H54 (cell line): Measurements from ENCODE around the gene DYNC2H1.

Source experiments
- DNase-seq: peaks from one replicate; pipeline ENCODE4 v3.0.0; 2011; ENCODE audit warnings: low spot score, mixed read lengths; ENCODE audit not compliant: insufficient read length
- FAIRE-seq: peaks from 3 replicates; lab custom pipeline; 2011; peaks lifted over from hg19 to GRCh38; lab: Jason Lieb, UNC
- POLR2A ChIP-seq: IDR thresholded peaks from 2 replicates; pipeline ENCODE4 v1.6.1; 2011; ENCODE audit warnings: low read depth, mild to moderate bottlenecking, low read length

DYNC2H1 gene

DNA sequence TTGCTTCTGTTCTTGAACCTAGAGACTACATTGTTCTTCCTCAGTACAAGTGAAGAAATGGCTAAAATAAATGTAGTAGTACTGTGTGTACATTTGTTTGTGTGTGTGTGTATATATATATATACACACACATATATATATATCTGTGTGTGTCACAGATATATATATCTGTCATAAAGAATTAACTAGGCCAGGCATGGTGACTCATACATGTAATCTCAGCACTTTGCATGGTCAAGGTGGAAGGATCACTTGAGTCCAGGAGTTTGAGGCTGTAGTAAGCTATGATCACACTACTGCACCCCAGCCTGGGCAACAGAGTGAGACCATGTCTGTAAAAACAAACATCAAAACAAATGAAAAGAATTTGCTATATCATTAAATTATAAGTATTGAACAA, 164.8 kb downstream of the DYNC2H1 start:
- TF ChIP-seq POLR2A, result no peak
- FAIRE-seq (no peak), DNase-seq (no peak)

DNA sequence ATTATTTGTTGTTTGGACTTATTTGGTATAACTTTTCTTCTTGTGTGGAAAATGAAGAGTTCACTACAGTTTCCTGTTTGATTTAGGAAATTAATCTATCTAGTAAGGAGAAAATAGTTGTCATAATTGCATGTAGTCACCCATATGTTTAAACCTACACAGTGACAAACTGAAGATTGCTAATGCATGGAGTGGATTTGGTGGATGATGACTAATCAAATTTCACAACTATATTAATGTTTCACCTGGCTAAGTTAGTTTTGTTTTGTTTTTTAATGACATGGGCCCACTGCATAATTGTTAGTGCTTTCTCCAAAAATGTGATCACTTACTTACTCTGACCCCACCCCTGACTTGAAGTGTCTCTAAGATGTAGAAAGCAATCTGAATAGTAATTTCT, 170.6 kb downstream of the DYNC2H1 start:
- TF ChIP-seq POLR2A, result no peak
- no peak for FAIRE-seq
- no peak for DNase-seq

DNA sequence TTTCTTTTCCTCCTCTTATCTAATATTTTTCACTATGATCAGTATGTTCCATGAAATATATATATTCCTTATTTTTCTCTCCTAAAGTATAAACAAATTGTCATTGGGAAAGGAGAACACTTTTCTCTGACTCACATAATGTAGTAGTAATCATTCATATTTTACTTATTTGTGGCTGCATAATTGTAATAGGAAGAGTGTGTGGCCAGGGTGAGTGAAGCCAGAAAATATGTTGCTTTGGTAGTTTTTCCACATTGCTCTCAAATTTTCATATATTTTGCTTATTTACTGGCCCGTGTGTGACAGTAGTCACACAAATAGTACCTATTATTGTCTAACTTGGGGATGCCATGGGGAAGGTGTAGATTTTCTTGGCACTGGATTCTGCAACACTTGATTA, 172.1 kb downstream of the DYNC2H1 start:
- TF ChIP-seq POLR2A, result no peak
- DNase-seq (no peak), FAIRE-seq (no peak)

DNA sequence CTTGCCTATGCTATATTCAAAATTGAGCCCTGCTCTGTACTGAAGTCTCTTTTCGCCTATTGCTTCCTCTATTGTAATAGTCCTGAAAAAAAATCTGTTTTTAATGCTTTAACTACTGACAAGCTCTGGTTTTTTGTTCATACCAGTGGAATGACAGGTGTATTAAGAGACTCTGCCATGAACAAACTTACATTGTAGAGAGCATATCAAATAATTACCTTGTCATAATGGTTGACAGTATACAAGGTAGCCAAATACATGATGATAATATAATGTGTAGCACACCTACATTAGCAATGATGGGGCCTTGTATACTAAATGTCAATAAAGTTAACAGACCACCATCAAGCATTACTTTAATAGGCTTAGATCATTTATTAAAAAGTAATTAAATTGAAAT, 175.0 kb downstream of the DYNC2H1 start:
- DNase-seq (no peak), FAIRE-seq (no peak)
- TF ChIP-seq POLR2A, result no peak

DNA sequence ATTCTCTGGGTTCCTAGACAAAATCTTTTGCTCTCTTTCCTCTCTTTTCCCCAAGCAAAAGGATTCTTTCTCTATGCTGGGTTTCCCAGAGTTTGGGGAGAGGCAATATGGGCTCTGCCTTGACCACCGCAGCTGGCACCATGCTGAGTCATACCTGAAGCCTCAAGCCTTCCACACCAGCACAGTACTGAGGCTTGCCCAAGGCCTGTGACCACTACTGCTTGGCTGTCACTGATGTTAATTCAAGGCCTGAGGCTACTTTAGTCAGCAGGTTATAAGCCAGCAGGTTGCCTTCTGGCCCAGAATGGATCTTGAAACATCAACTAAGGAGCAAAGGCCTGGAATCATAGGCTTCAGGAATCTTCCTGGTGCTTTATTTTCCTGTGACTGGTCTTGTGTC, 185.3 kb downstream of the DYNC2H1 start:
- TF ChIP-seq POLR2A, result no peak
- FAIRE-seq (no peak), DNase-seq (no peak)

DNA sequence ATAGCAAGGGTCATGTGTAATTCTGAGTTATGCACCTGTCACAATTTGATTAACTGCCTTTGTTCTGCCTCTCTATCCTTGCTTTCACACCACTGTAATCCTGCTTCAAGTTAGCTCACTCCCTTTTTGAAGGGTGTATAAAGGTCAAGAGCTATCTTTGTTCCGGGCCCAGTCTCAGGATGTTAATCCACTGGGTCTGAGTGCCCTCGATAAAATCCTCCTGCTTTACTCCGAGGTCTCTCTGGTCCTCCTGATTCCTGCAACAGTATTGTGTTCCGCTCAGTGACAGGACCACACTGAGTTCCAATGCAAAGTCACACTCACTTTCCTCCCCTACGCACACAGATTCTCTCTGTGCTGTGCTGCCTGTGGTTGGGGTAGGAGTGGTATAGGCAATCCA, 186.5 kb downstream of the DYNC2H1 start:
- no peak for TF ChIP-seq POLR2A
- DNase-seq, result no peak
- FAIRE-seq, result no peak

DNA sequence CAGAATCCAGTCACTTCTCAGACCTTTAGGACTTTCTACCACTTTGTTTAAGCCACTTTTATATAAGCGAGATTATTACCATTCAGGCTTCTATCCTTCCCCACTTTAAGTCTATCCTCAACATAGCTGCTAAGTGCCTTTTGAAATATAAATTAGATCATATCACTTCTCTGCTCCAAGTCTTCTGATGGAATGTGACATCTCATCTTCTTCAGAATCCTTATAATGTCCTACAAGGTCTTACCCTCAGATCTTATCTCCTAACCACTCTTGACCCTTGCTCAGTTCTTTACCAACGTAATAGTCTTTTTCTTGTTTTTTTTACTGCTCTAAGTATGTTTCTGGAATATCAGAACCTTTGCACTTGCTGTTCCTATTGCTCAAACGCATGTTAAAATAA, 188.7 kb downstream of the DYNC2H1 start:
- DNase-seq (no peak), FAIRE-seq (no peak)
- TF ChIP-seq POLR2A, result no peak

DNA sequence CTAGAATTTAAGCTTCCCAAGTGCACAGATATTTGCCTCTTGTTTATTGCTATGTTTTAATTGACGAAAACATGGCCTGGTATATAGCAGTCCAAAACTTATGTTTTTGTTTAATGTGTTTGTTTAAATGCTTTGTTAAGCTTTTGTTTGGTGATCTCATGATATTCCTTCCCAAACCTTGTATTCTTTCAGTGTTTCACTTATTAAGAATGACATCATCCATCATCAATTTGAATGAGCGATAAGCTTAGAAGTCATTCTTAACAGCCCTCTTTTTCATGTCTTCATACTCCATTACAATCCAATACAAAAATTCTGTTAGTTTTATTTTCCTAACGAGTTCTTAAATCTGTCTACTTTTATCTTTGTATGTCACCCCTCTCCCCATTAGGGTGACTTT, 206.0 kb downstream of the DYNC2H1 start:
- TF ChIP-seq POLR2A, result no peak
- no peak for FAIRE-seq
- DNase-seq, result no peak

DNA sequence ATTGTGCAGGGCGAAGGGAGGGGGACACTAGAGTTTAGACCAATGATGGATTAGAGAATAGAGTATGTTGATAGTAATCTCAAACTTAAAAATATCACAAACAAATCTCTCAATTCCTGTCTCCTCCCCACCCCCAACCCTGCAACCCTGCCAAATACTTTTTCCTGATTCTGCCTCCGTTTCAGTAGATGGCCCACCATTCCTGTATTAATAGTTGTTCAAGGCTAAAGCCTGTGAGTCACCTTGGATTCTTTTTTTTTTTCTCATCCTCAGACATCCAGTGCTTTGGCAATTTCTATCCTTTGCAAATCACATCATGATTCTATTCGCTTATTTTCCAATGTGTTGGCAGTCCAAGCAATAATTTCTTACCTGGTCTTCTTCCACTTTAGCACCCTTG, 207.9 kb downstream of the DYNC2H1 start:
- no peak for DNase-seq
- TF ChIP-seq POLR2A, result no peak
- FAIRE-seq, result no peak

DNA sequence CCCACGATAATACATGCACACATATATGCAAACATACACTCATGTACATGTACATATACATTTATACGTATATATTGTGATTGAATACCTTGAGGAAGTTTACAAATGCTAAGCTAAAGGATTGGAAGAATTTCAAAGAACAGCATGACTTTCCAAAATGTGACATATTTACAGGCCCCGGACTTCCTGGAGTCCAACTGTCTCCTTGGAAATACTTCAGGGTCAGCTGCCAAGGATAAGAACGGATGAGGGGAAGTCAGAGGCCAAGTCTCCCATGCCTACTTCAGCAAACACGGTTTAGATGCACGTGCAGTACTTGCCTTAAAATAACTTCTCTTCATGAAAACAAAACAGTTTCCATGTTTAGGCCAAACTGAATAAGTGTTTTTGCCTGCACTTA, 213.6 kb downstream of the DYNC2H1 start:
- no peak for TF ChIP-seq POLR2A
- DNase-seq, result no peak
- no peak for FAIRE-seq

DNA sequence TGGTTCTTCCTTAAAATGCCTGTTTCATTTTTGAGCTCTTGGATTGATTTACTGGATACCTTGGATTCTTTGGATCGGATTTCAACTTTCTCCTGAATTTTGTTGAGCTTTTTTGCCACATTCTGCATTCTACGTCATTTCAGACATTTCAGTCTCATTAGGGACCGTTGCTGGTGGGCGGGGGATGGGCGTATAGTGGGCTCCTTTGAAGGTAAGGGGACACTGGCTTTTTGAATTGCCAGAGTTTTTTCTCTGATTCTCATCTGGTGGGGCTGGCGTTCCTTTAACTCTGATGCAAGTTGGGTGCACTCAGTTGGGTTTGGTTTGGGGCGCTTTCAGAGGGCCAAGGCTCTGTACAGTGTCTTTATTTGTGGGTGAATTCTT, 216.5 kb downstream of the DYNC2H1 start:
- no peak for TF ChIP-seq POLR2A
- DNase-seq, result no peak
- no peak for FAIRE-seq

DNA sequence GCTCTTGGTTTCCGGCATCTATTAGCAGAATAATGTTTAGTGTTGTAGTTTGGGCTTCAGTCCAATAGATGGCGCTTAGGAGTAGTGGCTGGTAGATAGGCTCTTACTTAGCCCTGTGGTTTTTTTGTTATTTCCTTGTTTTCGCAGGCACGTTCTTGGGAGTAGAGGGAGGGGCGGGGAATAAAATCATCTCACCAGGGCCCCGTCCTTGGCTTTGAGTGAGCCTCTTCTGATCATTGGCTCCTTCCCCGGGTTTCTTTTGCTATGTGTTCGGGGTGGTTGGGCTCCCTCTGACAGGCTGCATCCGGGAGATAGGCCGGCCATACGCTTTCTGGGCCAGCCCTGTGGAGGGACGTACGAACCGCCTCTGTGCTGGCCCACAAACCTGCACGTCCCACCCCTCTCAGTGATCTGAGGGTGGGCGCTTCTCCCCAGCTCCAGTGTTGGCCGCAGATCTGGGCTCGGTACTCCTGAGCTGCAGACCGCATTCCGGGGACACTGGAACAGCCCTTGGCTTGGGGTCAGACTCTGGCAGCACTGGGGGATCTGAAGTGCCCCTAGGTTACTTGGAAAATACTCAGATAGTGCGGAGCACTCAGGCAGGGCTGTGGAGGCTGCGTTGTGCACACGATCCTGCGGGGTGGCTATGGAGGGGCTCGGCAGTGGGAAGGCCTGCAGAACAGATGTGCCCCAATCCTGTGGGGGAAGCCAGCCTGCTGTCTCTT, 217.0 kb downstream of the DYNC2H1 start:
- DNase-seq (peak; percentile 11), FAIRE-seq (peak; percentile 83)
- TF ChIP-seq POLR2A, result no peak

DNA sequence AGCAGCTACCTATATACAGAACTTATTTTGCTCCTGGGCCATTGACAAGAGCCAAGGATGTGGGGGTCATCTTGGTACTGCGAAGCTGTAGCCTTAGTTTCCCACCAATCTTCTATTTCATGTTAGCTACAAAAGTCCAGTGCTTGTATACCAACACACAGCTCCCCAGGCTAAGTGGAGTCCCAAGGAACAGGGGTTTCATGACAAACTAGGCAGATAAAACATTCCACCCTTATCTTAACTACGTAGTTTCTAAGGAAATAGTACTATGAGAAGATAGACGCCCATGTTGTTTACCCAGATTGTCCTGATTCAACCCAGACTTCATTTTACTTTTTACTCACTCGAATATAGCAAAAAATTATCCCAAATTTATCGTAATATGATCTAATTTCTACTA, 218.5 kb downstream of the DYNC2H1 start:
- FAIRE-seq (no peak), DNase-seq (no peak)
- no peak for TF ChIP-seq POLR2A

DNA sequence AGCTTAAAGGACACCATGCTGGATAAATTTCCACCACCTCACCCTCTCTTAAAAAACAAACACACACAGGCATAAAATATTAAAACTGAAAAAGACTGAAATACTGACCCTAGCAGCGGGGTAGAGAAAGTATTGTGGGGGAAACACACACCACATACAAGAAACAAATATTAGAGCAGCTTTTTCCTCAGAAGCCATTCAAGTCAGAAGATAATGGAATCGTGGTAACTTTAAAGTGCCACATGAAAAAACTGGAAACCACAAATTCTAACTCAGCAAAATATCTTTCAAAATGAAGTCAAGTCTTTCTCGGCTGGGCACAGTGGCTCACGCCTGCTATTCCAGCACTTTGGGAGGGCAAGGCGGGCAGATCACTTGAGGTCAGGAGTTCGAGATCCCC, 223.2 kb downstream of the DYNC2H1 start:
- DNase-seq, result no peak
- FAIRE-seq, result no peak
- TF ChIP-seq POLR2A, result no peak
